Measurements from ENCODE around the gene DOCK3.

GRCh38 chr3:50674349-50675178 lies at the start of gene DOCK3:
- no peak for TF ChIP-seq CTCF (IDR thresholded peaks at IDR 0.05; ENCODE audit: insufficient read depth, low read length)
- TF ChIP-seq POLR2AphosphoS5 (IDR thresholded peaks at IDR 0.05; ENCODE audit: low read depth) = no peak
- no peak for TF ChIP-seq REST (IDR thresholded peaks at IDR 0.05; ENCODE audit: insufficient replicate concordance, low read depth)
- no peak for TF ChIP-seq GABPA (IDR thresholded peaks at IDR 0.05; ENCODE audit: low read depth)

Measured in HL-60 (cell line).